A549 (cell line): ENCODE results near the gene ATXN10.

Experiments used
- POLR2A ChIP-seq: IDR thresholded peaks from 2 replicates; pipeline ENCODE4 v1.6.1; 2012; ENCODE audit warnings: mild to moderate bottlenecking, low read length
- POLR2AphosphoS2 ChIP-seq: conservative IDR thresholded peaks from 2 replicates; pipeline ENCODE4 v1.6.1; 2012; ENCODE audit warnings: low read length, improper control_type of control experiment, inconsistent platforms

DNA sequence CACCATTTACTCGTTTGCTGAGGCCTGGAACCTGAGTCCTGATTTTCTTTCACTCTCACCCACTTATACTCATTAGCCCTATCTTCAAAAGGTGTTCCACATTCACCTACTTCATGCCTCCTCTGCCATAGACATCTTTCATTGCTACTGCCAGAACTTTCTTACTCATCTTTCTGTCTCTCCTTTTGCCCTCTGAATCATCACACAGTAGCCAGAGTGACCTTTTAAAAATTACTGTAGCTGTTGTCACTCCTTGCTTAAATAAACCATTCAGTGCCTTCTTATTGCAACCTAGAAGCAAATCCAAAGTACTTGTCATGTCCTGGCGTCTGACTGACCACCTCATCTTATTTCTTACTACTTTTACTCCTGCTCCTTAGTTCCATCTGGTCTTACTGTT lies 38.2 kb downstream of the ATXN10 start:
- TF ChIP-seq POLR2AphosphoS2 (no peak), POLR2A (no peak)
